Spleen (tissue), 7 donors: ENCODE data around the gene SMAD2.

ENCODE experiments used
- CTCF ChIP-seq, 11 experiments: fragments of 200-600 bp in 7 of 11; fragments of 450-650 bp in 4 of 11; sonication (generic) in 4 of 11; IDR thresholded peaks in 8 of 11; conservative IDR thresholded peaks in 3 of 11; 1 replicate in 7 of 11; 2 replicates in 4 of 11; pipeline versions ENCODE4 v1.4.0 to v1.8.0; 2016 to 2021; ENCODE audit warnings: antibody characterized with exemption in 11 of 11, inconsistent platforms in 4 of 11, mild to moderate bottlenecking in 1 of 11
- POLR2A ChIP-seq, 3 donors: fragments of 450-650 bp; IDR thresholded peaks; one replicate each; pipeline ENCODE4 v1.5.1; 2017; ENCODE audit warnings: antibody characterized with exemption in 3 of 3, mild to moderate bottlenecking in 1 of 3
- donor health status: DM: no; HTN: no; CAD: no; lungs with moderate emphysema.
- donor health status: DM: no; HTN: no; CAD: no.
- donor health status: DM: no; HTN: no; CAD: no.

- TF ChIP-seq CTCF (IDR thresholded peaks at IDR 0.05 in 8 of 11, conservative IDR thresholded peaks at IDR 0.05 in 3 of 11) (no peak), POLR2A (IDR thresholded peaks at IDR 0.05) (no peak)
These were observed 151.1 kb downstream of the SMAD2 start for GRCh38 chr18:47779381-47779780.
